Thoracic aorta (tissue), 2 donors: Measurements from ENCODE around the gene PROK1. TPM values are rescaled to one million over a fixed set of nuclear protein-coding genes. Genes with fewer than 3 reads are reported as not detected.

Experiments
- ATAC-seq: fragments of 150-250 bp; one replicate; pipeline ENCODE4 v1.8.0; 2017; ENCODE audit warnings: low read depth; ENCODE audit not compliant: insufficient number of reproducible peaks, low FRiP score
- DNase-seq: peaks from one replicate; pipeline ENCODE4 v3.0.0-alpha.2; 2020; ENCODE audit warnings: low spot score
- H3K27ac ChIP-seq, 2 donors: fragments of 200-600 bp; sonication (generic); 1 replicate in 1 of 2; 2 replicates in 1 of 2; pipeline ENCODE4 v1.5.1; 2016; ENCODE audit warnings: mild to moderate bottlenecking in 2 of 2, moderate library complexity in 2 of 2
- H3K27me3 ChIP-seq: fragments of 200-600 bp; sonication (generic); replicated peaks from 2 replicates; pipeline ENCODE4 v1.6.0; 2016; ENCODE audit warnings: mild to moderate bottlenecking; ENCODE audit not compliant: insufficient read depth
- H3K36me3 ChIP-seq: fragments of 200-600 bp; sonication (generic); one replicate; pipeline ENCODE4 v1.5.1; 2016
- H3K4me1 ChIP-seq, 2 donors: fragments of 200-600 bp; sonication (generic); 1 replicate in 1 of 2; 2 replicates in 1 of 2; pipeline versions ENCODE4 v1.5.1 to v1.6.0; 2016; ENCODE audit warnings: low read depth in 2 of 2, mild to moderate bottlenecking in 1 of 2; ENCODE audit not compliant: control insufficient read depth in 1 of 2
- H3K4me3 ChIP-seq: fragments of 200-600 bp; sonication (generic); 2 replicates; pipeline ENCODE4 v1.5.1; 2016; ENCODE audit warnings: mild to moderate bottlenecking
- H3K9me3 ChIP-seq: fragments of 200-600 bp; sonication (generic); 2 replicates; pipeline ENCODE4 v1.5.1; 2016
- total RNA-seq, 2 donors: library from RNA; depleted of rRNA; stranded (reverse); fragments of >200 nt; gene quantifications; one replicate each; pipeline versions ENCODE4 v1.1.0 to v1.2.3, GENCODE V29; 2016
- TF ChIP-seq, protein P1 (sequence below): fragments of 200-600 bp; sonication (generic); IDR thresholded peaks from one replicate; pipeline ENCODE4 v1.5.1; 2019; ENCODE audit warnings: antibody characterized with exemption

PROK1 gene
- total RNA-seq, 2 donors from 2014 or later = 0.27 to 0.63 TPM

DNA sequence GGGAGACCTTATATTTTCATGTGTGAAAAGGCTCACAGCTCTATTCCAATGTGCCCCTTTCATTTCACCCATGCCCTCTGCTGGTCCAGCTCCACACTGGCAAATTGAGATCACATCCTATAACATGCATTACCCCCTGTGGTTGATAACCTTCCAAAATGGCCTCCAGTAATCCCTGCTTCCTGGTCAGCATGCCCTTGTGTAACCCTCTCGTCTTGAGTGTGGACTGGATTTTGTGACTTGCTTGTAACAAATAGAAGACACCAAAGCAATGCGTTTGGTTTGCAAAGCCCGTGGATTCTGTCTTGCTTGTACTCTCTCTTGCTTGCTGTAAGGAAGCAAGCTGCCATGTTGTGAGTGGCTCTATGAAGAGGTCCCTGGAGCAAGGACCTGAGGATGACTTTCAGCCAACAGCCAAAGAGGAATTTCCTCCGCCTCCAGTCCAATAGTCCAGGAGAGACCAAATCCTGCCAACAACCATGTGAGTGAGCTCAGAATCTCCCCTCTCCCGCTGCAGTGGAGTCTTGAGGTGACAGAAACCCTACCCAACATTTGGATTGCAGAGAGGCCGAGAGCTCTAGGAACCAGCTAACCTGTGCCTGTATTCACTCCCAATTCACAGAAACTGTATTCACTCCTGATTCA is 50.7 kb downstream of the PROK1 start:
- DNase-seq = no peak
- Histone ChIP-seq H3K27me3 (no peaks in the 10 kb centered on the region), H3K36me3 (no peaks in the 10 kb centered on the region), H3K9me3 (no peaks in the 10 kb centered on the region), H3K4me3 (no peak overlapping the region), H3K27ac (no peak overlapping the region), H3K4me1 (no peaks in the 10 kb centered on the region)
- no peak for ATAC-seq
- TF ChIP-seq, protein P1, sequence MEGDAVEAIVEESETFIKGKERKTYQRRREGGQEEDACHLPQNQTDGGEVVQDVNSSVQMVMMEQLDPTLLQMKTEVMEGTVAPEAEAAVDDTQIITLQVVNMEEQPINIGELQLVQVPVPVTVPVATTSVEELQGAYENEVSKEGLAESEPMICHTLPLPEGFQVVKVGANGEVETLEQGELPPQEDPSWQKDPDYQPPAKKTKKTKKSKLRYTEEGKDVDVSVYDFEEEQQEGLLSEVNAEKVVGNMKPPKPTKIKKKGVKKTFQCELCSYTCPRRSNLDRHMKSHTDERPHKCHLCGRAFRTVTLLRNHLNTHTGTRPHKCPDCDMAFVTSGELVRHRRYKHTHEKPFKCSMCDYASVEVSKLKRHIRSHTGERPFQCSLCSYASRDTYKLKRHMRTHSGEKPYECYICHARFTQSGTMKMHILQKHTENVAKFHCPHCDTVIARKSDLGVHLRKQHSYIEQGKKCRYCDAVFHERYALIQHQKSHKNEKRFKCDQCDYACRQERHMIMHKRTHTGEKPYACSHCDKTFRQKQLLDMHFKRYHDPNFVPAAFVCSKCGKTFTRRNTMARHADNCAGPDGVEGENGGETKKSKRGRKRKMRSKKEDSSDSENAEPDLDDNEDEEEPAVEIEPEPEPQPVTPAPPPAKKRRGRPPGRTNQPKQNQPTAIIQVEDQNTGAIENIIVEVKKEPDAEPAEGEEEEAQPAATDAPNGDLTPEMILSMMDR = no peak

DNA sequence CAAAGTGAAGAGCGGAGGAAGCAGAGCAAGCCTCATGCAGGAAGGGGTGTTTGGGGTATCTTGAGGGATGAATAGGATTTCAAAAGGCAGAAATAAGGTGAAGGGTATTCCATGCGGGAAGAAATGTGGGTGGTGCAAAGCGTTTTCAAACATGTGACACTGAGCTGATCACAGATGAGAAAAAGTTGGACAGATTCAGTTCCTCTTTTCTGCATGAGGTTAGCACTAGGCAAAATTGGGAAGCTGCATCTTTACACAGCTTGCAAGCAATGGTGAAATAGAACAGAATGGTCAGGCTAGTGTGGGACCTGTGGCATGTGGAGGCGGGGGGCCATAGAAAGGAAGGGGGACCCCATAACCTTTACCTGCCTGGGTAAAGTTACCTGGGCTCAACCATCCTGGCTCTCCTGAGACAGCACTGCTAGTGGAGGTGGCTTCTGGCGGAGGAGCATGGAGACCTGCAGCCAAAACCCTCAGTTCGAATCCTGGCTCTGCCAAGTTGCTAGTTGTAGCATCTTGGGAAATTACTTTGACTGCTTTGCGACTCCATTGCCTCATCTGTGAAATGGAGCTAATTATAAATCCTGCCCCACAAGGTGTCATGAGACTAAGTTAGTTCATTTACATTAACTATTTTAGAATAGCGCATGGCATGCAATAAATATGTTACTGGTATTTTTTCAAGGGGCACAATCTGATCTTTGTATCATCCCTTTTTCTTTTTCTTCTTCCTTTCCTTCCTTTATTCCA is 51.6 kb downstream of the PROK1 start:
- ATAC-seq = no peak
- no peak for DNase-seq
- no peaks in the 10 kb centered on the region for H3K27me3 ChIP-seq
- H3K27ac ChIP-seq = no peak overlapping the region
- TF ChIP-seq, protein P1 = no peak
- H3K4me3 ChIP-seq = no peak overlapping the region
- H3K36me3 ChIP-seq = no peaks in the 10 kb centered on the region
- H3K9me3 ChIP-seq = no peaks in the 10 kb centered on the region
- H3K4me1 ChIP-seq = no peaks in the 10 kb centered on the region

DNA sequence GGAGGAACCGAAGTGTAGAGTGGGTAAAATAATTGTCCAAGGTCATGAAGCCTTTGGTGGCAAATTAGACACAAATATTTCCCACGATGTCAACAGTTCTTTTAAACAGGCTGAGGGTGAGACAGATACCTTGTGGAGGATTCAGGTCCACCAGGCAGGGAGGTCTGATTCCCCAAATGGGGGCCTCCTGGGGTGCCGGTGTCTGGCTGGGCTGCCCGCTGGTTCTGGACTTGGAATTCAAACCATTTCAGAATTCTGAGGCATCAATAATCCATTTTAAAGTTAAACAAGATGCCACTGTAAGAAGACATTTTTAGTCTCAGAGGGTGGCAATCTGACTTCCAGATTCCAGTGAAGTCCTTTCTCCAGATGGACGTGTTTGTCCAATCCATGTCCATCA is 52.5 kb downstream of the PROK1 start:
- no peak for DNase-seq
- Histone ChIP-seq H3K4me1 (no peaks in the 10 kb centered on the region), H3K27me3 (no peaks in the 10 kb centered on the region), H3K9me3 (no peaks in the 10 kb centered on the region), H3K36me3 (no peaks in the 10 kb centered on the region), H3K4me3 (no peak overlapping the region), H3K27ac (no peak overlapping the region)
- ATAC-seq = no peak
- TF ChIP-seq, protein P1 = no peak

DNA sequence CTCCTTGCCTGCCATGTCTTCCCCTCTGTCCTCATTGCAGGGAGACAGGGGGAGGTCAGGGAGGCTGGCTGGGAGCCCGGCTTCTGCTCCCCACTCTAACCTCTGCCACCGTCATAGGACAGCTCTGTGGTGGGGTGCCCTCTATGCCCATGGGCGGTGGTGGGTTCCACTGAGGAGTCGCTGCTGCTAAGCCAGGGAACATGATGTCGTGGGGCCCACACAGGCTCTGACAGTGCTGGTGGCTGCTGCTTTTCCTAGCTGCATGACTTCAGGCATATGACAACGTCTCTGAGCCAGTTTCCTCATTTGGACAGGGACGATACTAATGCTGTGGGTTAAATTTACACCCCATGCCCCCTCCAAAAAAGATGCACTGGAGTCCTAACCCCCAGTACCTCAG is 53.3 kb downstream of the PROK1 start:
- no peaks in the 10 kb centered on the region for H3K27me3 ChIP-seq
- no peaks in the 10 kb centered on the region for H3K9me3 ChIP-seq
- no peak for ATAC-seq
- H3K4me1 ChIP-seq = no peaks in the 10 kb centered on the region
- no peak overlapping the region for H3K4me3 ChIP-seq
- H3K36me3 ChIP-seq = no peaks in the 10 kb centered on the region
- DNase-seq = no peak
- TF ChIP-seq, protein P1 = no peak
- no peak overlapping the region for H3K27ac ChIP-seq

DNA sequence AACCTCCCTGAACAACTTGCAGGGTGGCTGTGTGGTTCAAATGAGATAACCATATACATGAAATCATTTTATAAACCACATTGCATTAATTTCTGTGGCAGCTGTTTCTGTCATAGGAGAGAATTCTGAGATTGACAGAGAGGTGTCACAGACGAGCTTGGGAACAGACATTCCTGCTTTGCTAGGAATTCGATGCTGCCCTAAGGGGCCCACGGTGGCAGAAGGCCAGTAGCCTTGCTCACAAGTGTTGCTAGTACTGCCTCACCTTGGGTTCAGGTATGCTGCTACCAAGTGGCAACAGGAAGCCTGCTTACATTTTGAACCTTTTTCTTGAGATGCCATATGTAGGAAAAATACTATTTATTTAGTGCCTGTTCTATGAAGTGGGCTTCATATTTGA is 54.6 kb downstream of the PROK1 start:
- no peak for ATAC-seq
- Histone ChIP-seq H3K27ac (no peak overlapping the region), H3K27me3 (no peaks in the 10 kb centered on the region), H3K4me1 (no peaks in the 10 kb centered on the region), H3K9me3 (no peaks in the 10 kb centered on the region), H3K4me3 (no peak overlapping the region), H3K36me3 (no peaks in the 10 kb centered on the region)
- TF ChIP-seq, protein P1 = no peak
- no peak for DNase-seq
